ENCODE data around the gene DICER1. TPM values are rescaled to one million over a fixed set of nuclear protein-coding genes. Genes with fewer than 3 reads are reported as not detected.

The DICER1 gene
- total RNA-seq, 1 experiment from 2014 or later, result 57.1 TPM

- Histone ChIP-seq H3K27me3 (replicated peaks; ENCODE audit: insufficient read depth, low read depth, low read length, poor library complexity) (no peaks in the 10 kb centered on the region), H3K9me3 (ENCODE audit: low read depth, low read length, poor library complexity, severe bottlenecking) (no peaks in the 10 kb centered on the region), H3K27ac (ENCODE audit: low read depth, low read length, poor library complexity, severe bottlenecking) (no peak overlapping the region), H3K4me1 (ENCODE audit: insufficient read depth, low read length, poor library complexity, severe bottlenecking) (no peaks in the 10 kb centered on the region), H3K36me3 (ENCODE audit: insufficient read depth, low read length, poor library complexity, severe bottlenecking) (no peaks in the 10 kb centered on the region), H3K4me3 (ENCODE audit: low read depth, low read length, poor library complexity, severe bottlenecking) (no peak overlapping the region)
- DNase-seq (ENCODE audit: low spot score), result no peak
- BruUV-seq (replicated peaks), result no TSS peak
- TF ChIP-seq EZH2 (IDR thresholded peaks at IDR 0.05; ENCODE audit: borderline replicate concordance, low read depth, low read length, poor library complexity, severe bottlenecking) (no peak), CTCF (conservative IDR thresholded peaks at IDR 0.05; ENCODE audit: low read depth, low read length) (no peak)
- ChIA-PET CTCF (no interaction called here), POLR2A (ENCODE audit: low non-redundant PET) (no interaction called here)
- intact Hi-C loops (cut with micrococcal nuclease; ENCODE audit: unreplicated experiment), result no loop called here
These were observed 41.0 kb upstream of the DICER1 start for GRCh38 chr14:95198320-95198719.

- ChIA-PET POLR2A (ENCODE audit: low non-redundant PET) (no interaction called here), CTCF (no interaction called here)
- H3K36me3 ChIP-seq (ENCODE audit: insufficient read depth, low read length, poor library complexity, severe bottlenecking), result no peaks in the 10 kb centered on the region
- TF ChIP-seq EZH2 (IDR thresholded peaks at IDR 0.05; ENCODE audit: borderline replicate concordance, low read depth, low read length, poor library complexity, severe bottlenecking) (no peak), CTCF (conservative IDR thresholded peaks at IDR 0.05; ENCODE audit: low read depth, low read length) (no peak)
- no TSS peak for BruUV-seq (replicated peaks)
- DNase-seq (ENCODE audit: low spot score), result no peak
- H3K9me3 ChIP-seq (ENCODE audit: low read depth, low read length, poor library complexity, severe bottlenecking), result no peaks in the 10 kb centered on the region
- H3K4me3 ChIP-seq (ENCODE audit: low read depth, low read length, poor library complexity, severe bottlenecking), result no peak overlapping the region
- H3K27ac ChIP-seq (ENCODE audit: low read depth, low read length, poor library complexity, severe bottlenecking), result no peak overlapping the region
- no peaks in the 10 kb centered on the region for H3K27me3 ChIP-seq (replicated peaks; ENCODE audit: insufficient read depth, low read depth, low read length, poor library complexity)
- no peaks in the 10 kb centered on the region for H3K4me1 ChIP-seq (ENCODE audit: insufficient read depth, low read length, poor library complexity, severe bottlenecking)
- intact Hi-C loops (cut with micrococcal nuclease; ENCODE audit: unreplicated experiment), result no loop called here
These were observed 40.2 kb upstream of the DICER1 start for GRCh38 chr14:95197551-95197950.

GRCh38 chr14:95196826-95197545, 39.7 kb upstream of the DICER1 start:
- Histone ChIP-seq H3K4me3 (ENCODE audit: low read depth, low read length, poor library complexity, severe bottlenecking) (no peak overlapping the region), H3K9me3 (ENCODE audit: low read depth, low read length, poor library complexity, severe bottlenecking) (no peaks in the 10 kb centered on the region), H3K4me1 (ENCODE audit: insufficient read depth, low read length, poor library complexity, severe bottlenecking) (no peaks in the 10 kb centered on the region), H3K27me3 (replicated peaks; ENCODE audit: insufficient read depth, low read depth, low read length, poor library complexity) (no peaks in the 10 kb centered on the region), H3K27ac (ENCODE audit: low read depth, low read length, poor library complexity, severe bottlenecking) (no peak overlapping the region), H3K36me3 (ENCODE audit: insufficient read depth, low read length, poor library complexity, severe bottlenecking) (no peaks in the 10 kb centered on the region)
- intact Hi-C loops (cut with micrococcal nuclease; ENCODE audit: unreplicated experiment), result no loop called here
- no peak for DNase-seq (ENCODE audit: low spot score)
- no TSS peak for BruUV-seq (replicated peaks)
- ChIA-PET CTCF (no interaction called here), POLR2A (ENCODE audit: low non-redundant PET) (no interaction called here)
- no peak for TF ChIP-seq EZH2 (IDR thresholded peaks at IDR 0.05; ENCODE audit: borderline replicate concordance, low read depth, low read length, poor library complexity, severe bottlenecking)
- no peak for TF ChIP-seq CTCF (conservative IDR thresholded peaks at IDR 0.05; ENCODE audit: low read depth, low read length)
